Tibial artery (tissue), 4 donors: Measurements from ENCODE around the gene SMAD7.

ENCODE experiments used
- DNase-seq, 2 donors: peaks; one replicate each; pipeline ENCODE4 v3.0.0-alpha.2; 2019
- H3K27ac ChIP-seq, 2 donors: fragments of 200-600 bp; sonication (generic) in 1 of 2; 1 replicate in 1 of 2; 2 replicates in 1 of 2; pipeline ENCODE4 v1.5.1; 2018 to 2019; ENCODE audit warnings: mild to moderate bottlenecking in 1 of 2
- H3K27me3 ChIP-seq, 2 donors: fragments of 200-600 bp; sonication (generic) in 1 of 2; one replicate each; pipeline versions ENCODE4 v1.5.1 to v1.6.0; 2016 to 2019
- H3K36me3 ChIP-seq, 3 donors: fragments of 200-600 bp; sonication (generic) in 2 of 3; one replicate each; pipeline ENCODE4 v1.5.1; 2016 to 2019; ENCODE audit warnings: mild to moderate bottlenecking in 2 of 3
- H3K4me1 ChIP-seq, 4 donors: fragments of 200-600 bp; sonication (generic) in 2 of 4; 1 replicate in 3 of 4; 2 replicates in 1 of 4; pipeline ENCODE4 v1.5.1; 2016 to 2019
- H3K4me3 ChIP-seq, 2 donors: fragments of 200-600 bp; sonication (generic) in 1 of 2; 1 replicate in 1 of 2; 2 replicates in 1 of 2; pipeline ENCODE4 v1.5.1; 2018 to 2019; ENCODE audit warnings: mild to moderate bottlenecking in 2 of 2
- H3K9me3 ChIP-seq, 3 donors: fragments of 200-600 bp; sonication (generic) in 1 of 3; one replicate each; pipeline ENCODE4 v1.5.1; 2016 to 2019
- intact Hi-C: fragments of 100-400 bp; cut with DNase I; formaldehyde crosslinking; loops from one replicate; pipeline ENCODE4 v1.15.0; 2023; ENCODE audit warnings: low total_unique reads
- TF ChIP-seq, protein P1 (sequence below), 2 experiments: fragments of 200-600 bp in 1 of 2; fragments of 450-650 bp in 1 of 2; IDR thresholded peaks; one replicate each; pipeline ENCODE4 v1.5.1; 2017 to 2019; ENCODE audit warnings: antibody characterized with exemption in 2 of 2, mild to moderate bottlenecking in 1 of 2, moderate library complexity in 1 of 2

Gene SMAD7

GRCh38 chr18:48922226-48922800 is 28.5 kb downstream of the SMAD7 start:
- Histone ChIP-seq H3K4me3 (peak overlapping the region; percentile 37 to 44), H3K9me3 (no peaks in the 10 kb centered on the region), H3K36me3 (peaks cover 11 to 34% (median 15%) of the 10 kb centered on the region in 3 donors), H3K4me1 (peaks cover 0 to 95% (median 78%) of the 10 kb centered on the region in 4 donors), H3K27me3 (no peaks in the 10 kb centered on the region), H3K27ac (peak overlapping the region; percentile 73 to 88)
- no peak for DNase-seq
- intact Hi-C loops: no loop called here
- TF ChIP-seq, protein P1, sequence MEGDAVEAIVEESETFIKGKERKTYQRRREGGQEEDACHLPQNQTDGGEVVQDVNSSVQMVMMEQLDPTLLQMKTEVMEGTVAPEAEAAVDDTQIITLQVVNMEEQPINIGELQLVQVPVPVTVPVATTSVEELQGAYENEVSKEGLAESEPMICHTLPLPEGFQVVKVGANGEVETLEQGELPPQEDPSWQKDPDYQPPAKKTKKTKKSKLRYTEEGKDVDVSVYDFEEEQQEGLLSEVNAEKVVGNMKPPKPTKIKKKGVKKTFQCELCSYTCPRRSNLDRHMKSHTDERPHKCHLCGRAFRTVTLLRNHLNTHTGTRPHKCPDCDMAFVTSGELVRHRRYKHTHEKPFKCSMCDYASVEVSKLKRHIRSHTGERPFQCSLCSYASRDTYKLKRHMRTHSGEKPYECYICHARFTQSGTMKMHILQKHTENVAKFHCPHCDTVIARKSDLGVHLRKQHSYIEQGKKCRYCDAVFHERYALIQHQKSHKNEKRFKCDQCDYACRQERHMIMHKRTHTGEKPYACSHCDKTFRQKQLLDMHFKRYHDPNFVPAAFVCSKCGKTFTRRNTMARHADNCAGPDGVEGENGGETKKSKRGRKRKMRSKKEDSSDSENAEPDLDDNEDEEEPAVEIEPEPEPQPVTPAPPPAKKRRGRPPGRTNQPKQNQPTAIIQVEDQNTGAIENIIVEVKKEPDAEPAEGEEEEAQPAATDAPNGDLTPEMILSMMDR (IDR thresholded peaks at IDR 0.05): no peak

DNA sequence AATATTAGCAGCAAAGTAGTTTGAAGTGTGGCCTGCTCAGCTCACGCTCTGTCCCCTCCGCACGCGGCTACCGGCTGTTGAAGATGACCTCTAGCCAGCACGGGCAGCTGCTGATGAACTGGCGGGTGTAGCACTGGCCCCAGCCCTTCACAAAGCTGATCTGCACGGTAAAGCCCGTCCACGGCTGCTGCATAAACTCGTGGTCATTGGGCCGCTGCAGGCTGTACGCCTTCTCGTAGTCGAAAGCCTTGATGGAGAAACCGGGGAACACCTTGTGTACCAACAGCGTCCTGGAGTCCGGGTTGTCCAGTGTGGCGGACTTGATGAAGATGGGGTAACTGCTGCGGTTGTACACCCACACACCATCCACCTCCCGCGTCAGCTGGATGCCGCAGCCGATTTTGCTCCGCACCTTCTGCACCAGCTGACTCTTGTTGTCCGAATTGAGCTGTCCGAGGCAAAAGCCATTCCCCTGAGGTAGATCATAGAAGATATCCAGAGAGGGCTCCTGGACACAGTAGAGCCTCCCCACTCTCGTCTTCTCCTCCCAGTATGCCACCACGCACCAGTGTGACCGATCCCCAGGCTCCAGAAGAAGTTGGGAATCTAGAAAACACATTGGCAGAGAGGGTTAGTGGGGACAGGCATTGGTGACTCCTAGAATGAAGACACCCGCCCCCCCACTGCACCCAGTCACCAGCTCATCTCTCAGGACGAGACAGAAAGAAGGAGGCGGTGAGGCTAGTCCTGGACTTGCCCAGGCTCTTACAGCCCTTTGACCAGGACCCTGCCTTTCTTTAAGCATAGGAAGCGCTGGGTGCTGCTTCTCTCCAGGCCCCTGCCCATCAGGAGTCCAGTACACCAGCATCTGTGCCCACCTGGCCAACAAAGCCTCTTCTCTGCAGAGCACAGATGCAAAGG is 29.2 kb downstream of the SMAD7 start:
- no peaks in the 10 kb centered on the region for H3K27me3 ChIP-seq
- TF ChIP-seq, protein P1 (IDR thresholded peaks at IDR 0.05): no peak
- peaks cover 0 to 88% (median 72%) of the 10 kb centered on the region in 4 donors for H3K4me1 ChIP-seq
- H3K4me3 ChIP-seq: peak overlapping the region in 1 of 2 donors; percentile 37
- intact Hi-C loops: no loop called here
- H3K9me3 ChIP-seq: no peaks in the 10 kb centered on the region
- H3K36me3 ChIP-seq: peaks cover 11 to 34% (median 16%) of the 10 kb centered on the region in 3 donors
- peak in 1 of 2 donors; percentile 64 for DNase-seq
- H3K27ac ChIP-seq: peak overlapping the region; percentile 73 to 88

DNA sequence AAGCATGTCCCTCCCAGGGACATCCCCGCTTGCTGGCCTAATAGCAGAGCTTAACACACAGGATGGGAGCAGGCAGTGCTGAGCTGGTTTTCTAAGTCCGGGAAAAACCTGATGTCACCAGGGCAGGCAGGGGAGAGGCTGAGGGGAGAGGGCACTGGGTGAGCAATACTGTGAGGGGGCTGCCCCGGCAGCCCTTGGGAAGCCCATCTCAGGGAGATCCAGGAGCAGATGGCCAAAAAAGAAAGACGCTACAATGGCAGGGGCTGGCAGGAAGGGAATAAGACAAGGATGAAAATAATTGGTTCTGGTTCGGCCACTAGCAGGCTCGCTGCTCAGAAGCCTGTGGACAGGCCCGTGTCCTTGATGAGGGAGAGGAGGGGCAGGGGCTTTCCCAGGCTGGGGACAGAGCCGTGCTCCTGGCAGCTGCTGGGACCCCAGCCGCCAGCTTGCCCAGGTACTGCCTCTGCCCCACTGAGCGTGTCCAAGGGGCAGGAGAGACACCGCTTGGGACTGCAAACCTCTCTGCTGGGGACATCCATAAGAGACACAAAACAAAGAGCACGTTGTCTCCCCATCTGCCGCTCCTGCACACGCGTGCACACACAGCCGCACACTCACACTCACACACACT is 30.2 kb downstream of the SMAD7 start:
- intact Hi-C loops: no loop called here
- Histone ChIP-seq H3K4me3 (peak overlapping the region in 1 of 2 donors; percentile 19), H3K36me3 (peaks cover 11 to 34% (median 16%) of the 10 kb centered on the region in 3 donors), H3K27ac (peak overlapping the region; percentile 41 to 73), H3K27me3 (no peaks in the 10 kb centered on the region), H3K4me1 (peaks cover 0 to 85% (median 62%) of the 10 kb centered on the region in 4 donors), H3K9me3 (no peaks in the 10 kb centered on the region)
- DNase-seq: peak; percentile 19 to 65
- TF ChIP-seq, protein P1 (IDR thresholded peaks at IDR 0.05): no peak

GRCh38 chr18:48919547-48919946 is 31.2 kb downstream of the SMAD7 start:
- peaks cover 11 to 34% (median 16%) of the 10 kb centered on the region in 3 donors for H3K36me3 ChIP-seq
- DNase-seq: peak; percentile 20 to 57
- peaks cover 0 to 76% (median 53%) of the 10 kb centered on the region in 4 donors for H3K4me1 ChIP-seq
- intact Hi-C loops: no loop called here
- no peak overlapping the region for H3K4me3 ChIP-seq
- no peaks in the 10 kb centered on the region for H3K9me3 ChIP-seq
- TF ChIP-seq, protein P1 (IDR thresholded peaks at IDR 0.05): no peak
- H3K27ac ChIP-seq: peak overlapping the region; percentile 20 to 23
- H3K27me3 ChIP-seq: no peaks in the 10 kb centered on the region

DNA sequence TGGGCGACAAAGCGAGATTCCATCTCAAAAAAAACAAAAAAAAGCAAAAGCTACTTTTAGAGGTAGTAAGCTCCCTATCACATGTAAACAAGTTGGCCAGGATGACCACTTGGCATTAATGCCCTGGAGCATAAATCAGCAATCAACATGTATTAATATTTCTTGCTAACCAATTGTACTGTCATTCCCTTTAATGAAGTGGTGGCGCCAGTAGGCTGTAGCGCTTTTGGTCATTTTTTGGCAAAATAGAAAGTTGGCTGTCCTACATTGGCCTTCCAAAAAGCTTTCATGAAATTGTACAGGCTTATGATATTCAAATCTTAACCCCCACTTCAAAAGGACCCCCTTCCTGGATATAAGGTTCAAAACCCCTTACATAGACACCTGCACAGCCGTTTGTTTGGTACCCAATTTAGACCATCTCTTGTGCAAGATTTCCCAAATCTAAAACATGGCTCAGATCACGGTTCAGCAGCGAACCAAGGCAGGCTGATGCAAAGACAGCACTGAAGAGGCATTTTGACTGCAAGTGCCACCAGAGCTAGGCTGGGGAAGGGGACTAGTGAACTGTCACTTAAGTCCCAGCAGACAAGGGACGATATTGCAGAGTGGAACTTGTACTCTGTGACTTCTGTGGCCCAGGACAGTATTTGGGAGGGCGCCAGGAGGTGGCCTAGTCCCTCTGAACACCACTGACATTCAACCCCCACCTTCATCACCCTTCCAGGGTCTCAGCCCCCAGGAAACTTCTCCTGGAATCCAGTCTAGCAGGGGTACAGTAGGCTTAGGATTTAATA is 31.9 kb downstream of the SMAD7 start:
- DNase-seq: peak; percentile 19 to 69
- peaks cover 0 to 69% (median 46%) of the 10 kb centered on the region in 4 donors for H3K4me1 ChIP-seq
- H3K36me3 ChIP-seq: peaks cover 11 to 34% (median 16%) of the 10 kb centered on the region in 3 donors
- peak overlapping the region in 1 of 2 donors; percentile 20 for H3K27ac ChIP-seq
- intact Hi-C loops: no loop called here
- no peaks in the 10 kb centered on the region for H3K9me3 ChIP-seq
- H3K27me3 ChIP-seq: no peaks in the 10 kb centered on the region
- no peak overlapping the region for H3K4me3 ChIP-seq
- TF ChIP-seq, protein P1 (IDR thresholded peaks at IDR 0.05): no peak
